HEK293T (cell line): ENCODE data around the gene FAM98B.

Experiments
- BHLHE40 ChIP-seq: fragments of 450-650 bp; IDR thresholded peaks from 2 replicates; pipeline ENCODE4 v1.6.1; 2016; ENCODE audit warnings: mild to moderate bottlenecking, moderate library complexity, borderline replicate concordance
- SP1 ChIP-seq: fragments of 450-650 bp; IDR thresholded peaks from 2 replicates; pipeline ENCODE4 v1.6.1; 2017
- SUZ12 ChIP-seq: fragments of 450-650 bp; IDR thresholded peaks from 2 replicates; pipeline ENCODE4 v1.6.1; 2016; ENCODE audit warnings: mild to moderate bottlenecking

DNA sequence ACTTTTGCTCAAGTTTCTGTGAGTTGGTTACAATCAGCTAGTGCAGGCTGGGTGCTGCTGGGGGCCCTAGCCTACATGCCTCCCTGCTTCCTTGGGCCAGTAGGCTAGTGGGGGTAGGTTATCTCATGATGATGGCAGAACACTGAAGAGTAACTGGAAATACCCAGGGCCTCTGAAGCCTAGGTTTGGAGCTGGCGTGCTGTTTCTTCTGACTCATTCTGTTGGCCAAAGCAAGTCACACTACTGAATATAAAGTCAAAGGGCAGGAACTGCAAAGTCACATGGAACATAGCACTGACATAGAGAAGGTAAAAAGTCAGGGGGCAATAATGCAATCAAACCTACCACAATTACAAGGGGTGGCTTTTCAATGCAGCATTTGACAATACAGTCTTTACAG lies 76.2 kb downstream of the FAM98B start:
- TF ChIP-seq BHLHE40 (no peak), SP1 (no peak), SUZ12 (no peak)
